ENCODE data around the gene NFX1.

NFX1 gene

GRCh38 chr9:33290247-33291030, at the start of gene NFX1:
NFX1 (plus strand) TSS chr9:33290516; CDS start chr9:33290573, 57 bp downstream.
- in situ Hi-C loops (cut with MboI; ENCODE audit: low sequenced_read_pairs), result no loop called here

- in situ Hi-C loops (cut with MboI; ENCODE audit: low sequenced_read_pairs), result loop anchor here (25.0 kb wide), 1 partner anchor 679 kb away; the partner anchor contains the start of genes NDUFB6, SMIM27 and TOPORS
These were observed 49.0 kb upstream of the NFX1 start for GRCh38 chr9:33241298-33241697.

- in situ Hi-C loops (cut with MboI; ENCODE audit: low sequenced_read_pairs), result loop anchor here (25.0 kb wide), 1 partner anchor 680 kb away; the partner anchor contains the start of genes NDUFB6, SMIM27 and TOPORS
These were observed 47.6 kb upstream of the NFX1 start for GRCh38 chr9:33242609-33243134.

GRCh38 chr9:33244137-33244784, 46.1 kb upstream of the NFX1 start:
- in situ Hi-C loops (cut with MboI; ENCODE audit: low sequenced_read_pairs), result loop anchor here (25.0 kb wide), 1 partner anchor 682 kb away; the partner anchor contains the start of genes NDUFB6, SMIM27 and TOPORS

- in situ Hi-C loops (cut with MboI; ENCODE audit: low sequenced_read_pairs), result loop anchor here (25.0 kb wide), 1 partner anchor 683 kb away; the partner anchor contains the start of genes NDUFB6, SMIM27 and TOPORS
These were observed 45.0 kb upstream of the NFX1 start for GRCh38 chr9:33245341-33245740.

- in situ Hi-C loops (cut with MboI; ENCODE audit: low sequenced_read_pairs), result loop anchor here (25.0 kb wide), 1 partner anchor 684 kb away; the partner anchor contains the start of genes NDUFB6, SMIM27 and TOPORS
These were observed 44.0 kb upstream of the NFX1 start for GRCh38 chr9:33246269-33246860.

GRCh38 chr9:33248606-33249005, 41.7 kb upstream of the NFX1 start:
- in situ Hi-C loops (cut with MboI; ENCODE audit: low sequenced_read_pairs), result loop anchor here (25.0 kb wide), 1 partner anchor 686 kb away; the partner anchor contains the start of genes NDUFB6, SMIM27 and TOPORS

- in situ Hi-C loops (cut with MboI; ENCODE audit: low sequenced_read_pairs), result loop anchor here (25.0 kb wide), 1 partner anchor 687 kb away; the partner anchor contains the start of genes NDUFB6, SMIM27 and TOPORS
These were observed 41.1 kb upstream of the NFX1 start for GRCh38 chr9:33249087-33249658.

GRCh38 chr9:33249983-33250382, 40.3 kb upstream of the NFX1 start:
- in situ Hi-C loops (cut with MboI; ENCODE audit: low sequenced_read_pairs), result loop anchor here (25.0 kb wide), 2 partner anchors 112 to 688 kb away; partner anchors contain the start of genes NDUFB6, SMIM27 and TOPORS

- in situ Hi-C loops (cut with MboI; ENCODE audit: low sequenced_read_pairs), result loop anchor here (25.0 kb wide), 1 partner anchor 112 kb away; no protein-coding TSS in a partner anchor
These were observed 39.8 kb upstream of the NFX1 start for GRCh38 chr9:33250458-33250995.

GRCh38 chr9:33254211-33254610, 36.1 kb upstream of the NFX1 start:
- in situ Hi-C loops (cut with MboI; ENCODE audit: low sequenced_read_pairs), result loop anchor here (25.0 kb wide), 1 partner anchor 108 kb away; no protein-coding TSS in a partner anchor

GRCh38 chr9:33255014-33255413, 35.3 kb upstream of the NFX1 start:
- in situ Hi-C loops (cut with MboI; ENCODE audit: low sequenced_read_pairs), result loop anchor here (25.0 kb wide), 1 partner anchor 107 kb away; no protein-coding TSS in a partner anchor

- in situ Hi-C loops (cut with MboI; ENCODE audit: low sequenced_read_pairs), result loop anchor here (25.0 kb wide), 1 partner anchor 107 kb away; no protein-coding TSS in a partner anchor
These were observed 34.8 kb upstream of the NFX1 start for GRCh38 chr9:33255471-33255870.

GRCh38 chr9:33256236-33256635, 34.1 kb upstream of the NFX1 start:
- in situ Hi-C loops (cut with MboI; ENCODE audit: low sequenced_read_pairs), result loop anchor here (25.0 kb wide), 1 partner anchor 106 kb away; no protein-coding TSS in a partner anchor

- in situ Hi-C loops (cut with MboI; ENCODE audit: low sequenced_read_pairs), result loop anchor here (25.0 kb wide), 1 partner anchor 105 kb away; no protein-coding TSS in a partner anchor
These were observed 33.0 kb upstream of the NFX1 start for GRCh38 chr9:33257276-33257675.

GRCh38 chr9:33260372-33260771, 29.9 kb upstream of the NFX1 start:
- in situ Hi-C loops (cut with MboI; ENCODE audit: low sequenced_read_pairs), result loop anchor here (25.0 kb wide), 1 partner anchor 102 kb away; no protein-coding TSS in a partner anchor

GRCh38 chr9:33263131-33264002, 26.9 kb upstream of the NFX1 start:
- in situ Hi-C loops (cut with MboI; ENCODE audit: low sequenced_read_pairs), result loop anchor here (25.0 kb wide), 1 partner anchor 99 kb away; no protein-coding TSS in a partner anchor

GRCh38 chr9:33264003-33264472, 26.3 kb upstream of the NFX1 start:
- in situ Hi-C loops (cut with MboI; ENCODE audit: low sequenced_read_pairs), result loop anchor here (25.0 kb wide), 1 partner anchor 98 kb away; no protein-coding TSS in a partner anchor
